Retinal pigment epithelial cell (primary cell): ENCODE results near the gene SEMA3C.
A peak's percentile ranks its signal among the peaks of the same experiment; 100 is the strongest.

Experiments used
- DNase-seq: peaks from one replicate; pipeline ENCODE4 v3.0.0-alpha.2; 2010; ENCODE audit warnings: low read depth
- H3K4me3 ChIP-seq: 2 replicates; pipeline ENCODE4 v1.5.1; 2011; ENCODE audit warnings: mild to moderate bottlenecking, low read length, control low read depth, moderate library complexity
- TF ChIP-seq, protein P1 (sequence below): conservative IDR thresholded peaks from 2 replicates; pipeline ENCODE4 v1.5.1; 2011; ENCODE audit warnings: low read depth, low read length, control low read depth, inconsistent platforms

SEMA3C gene

GRCh38 chr7:80916770-80917741, 1.8 kb downstream of the SEMA3C start:
- no peak for DNase-seq
- H3K4me3 ChIP-seq, result peak overlapping the region; percentile 95
- TF ChIP-seq, protein P1, sequence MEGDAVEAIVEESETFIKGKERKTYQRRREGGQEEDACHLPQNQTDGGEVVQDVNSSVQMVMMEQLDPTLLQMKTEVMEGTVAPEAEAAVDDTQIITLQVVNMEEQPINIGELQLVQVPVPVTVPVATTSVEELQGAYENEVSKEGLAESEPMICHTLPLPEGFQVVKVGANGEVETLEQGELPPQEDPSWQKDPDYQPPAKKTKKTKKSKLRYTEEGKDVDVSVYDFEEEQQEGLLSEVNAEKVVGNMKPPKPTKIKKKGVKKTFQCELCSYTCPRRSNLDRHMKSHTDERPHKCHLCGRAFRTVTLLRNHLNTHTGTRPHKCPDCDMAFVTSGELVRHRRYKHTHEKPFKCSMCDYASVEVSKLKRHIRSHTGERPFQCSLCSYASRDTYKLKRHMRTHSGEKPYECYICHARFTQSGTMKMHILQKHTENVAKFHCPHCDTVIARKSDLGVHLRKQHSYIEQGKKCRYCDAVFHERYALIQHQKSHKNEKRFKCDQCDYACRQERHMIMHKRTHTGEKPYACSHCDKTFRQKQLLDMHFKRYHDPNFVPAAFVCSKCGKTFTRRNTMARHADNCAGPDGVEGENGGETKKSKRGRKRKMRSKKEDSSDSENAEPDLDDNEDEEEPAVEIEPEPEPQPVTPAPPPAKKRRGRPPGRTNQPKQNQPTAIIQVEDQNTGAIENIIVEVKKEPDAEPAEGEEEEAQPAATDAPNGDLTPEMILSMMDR, result peak; percentile 60

DNA sequence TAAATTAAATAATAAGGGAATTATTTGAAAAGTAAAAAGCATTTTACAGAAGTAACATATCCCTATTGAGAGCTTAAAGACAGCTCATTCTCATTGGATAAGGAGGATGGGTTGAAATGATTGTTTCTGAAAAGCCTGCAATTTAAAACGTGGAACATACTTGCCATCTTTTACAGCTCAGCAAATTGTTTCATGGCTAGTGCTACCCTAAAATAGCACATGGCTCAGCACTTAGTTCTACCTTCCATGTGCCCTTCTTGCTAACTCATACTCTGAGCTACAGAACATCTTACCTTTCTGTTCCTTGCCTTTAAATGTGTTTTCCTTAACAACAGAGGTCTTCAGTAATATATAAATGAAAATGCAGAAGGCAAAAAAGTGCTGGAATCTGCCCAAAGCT, 8.6 kb downstream of the SEMA3C start:
- TF ChIP-seq, protein P1, result no peak
- no peak for DNase-seq
- no peak overlapping the region for H3K4me3 ChIP-seq

DNA sequence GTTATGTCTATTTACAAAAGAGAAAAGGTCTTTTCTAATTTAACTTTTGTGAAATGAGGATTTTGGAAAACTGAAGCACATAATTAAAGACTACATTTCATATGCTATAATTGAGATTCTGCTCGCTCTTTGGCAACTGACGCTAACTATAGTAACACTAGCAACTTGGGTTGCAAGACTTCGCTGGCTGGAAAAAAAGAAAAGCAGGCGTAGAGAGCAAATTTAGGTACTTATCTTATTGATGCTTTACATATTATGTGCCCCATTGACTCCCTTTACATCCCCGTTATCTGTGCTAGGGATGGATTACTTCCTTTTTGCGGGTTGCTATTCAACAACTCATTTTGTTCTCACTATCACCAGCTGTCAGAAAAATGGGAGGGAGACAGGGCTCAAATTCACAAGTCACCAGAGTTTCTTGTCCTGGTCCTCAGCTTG, 10.5 kb downstream of the SEMA3C start:
- no peak for DNase-seq
- TF ChIP-seq, protein P1, result no peak
- no peak overlapping the region for H3K4me3 ChIP-seq

GRCh38 chr7:80907612-80908011, 11.2 kb downstream of the SEMA3C start:
- TF ChIP-seq, protein P1, result no peak
- H3K4me3 ChIP-seq, result no peak overlapping the region
- DNase-seq, result no peak

DNA sequence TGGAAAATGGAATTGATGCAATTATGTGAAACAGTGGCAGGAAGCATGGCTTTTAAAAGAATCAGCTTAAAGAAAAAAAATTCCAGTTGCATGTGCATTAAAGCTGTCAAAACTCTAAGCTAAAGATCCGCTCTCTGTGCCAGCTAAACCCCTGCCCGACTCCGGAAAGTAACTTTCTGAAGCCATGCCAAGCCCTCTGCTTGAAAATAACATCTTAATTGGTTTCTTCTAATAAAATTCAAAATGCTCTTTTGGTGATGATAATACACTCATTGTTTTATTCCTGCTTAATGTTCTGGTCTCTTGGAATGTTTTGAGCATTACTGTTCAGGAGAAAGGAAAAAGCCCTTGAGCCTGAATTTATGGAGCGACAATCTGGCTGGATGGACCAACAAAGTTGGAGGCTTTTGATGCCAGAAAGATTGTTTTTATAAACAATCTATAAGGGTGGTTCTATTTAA, 11.7 kb downstream of the SEMA3C start:
- TF ChIP-seq, protein P1, result no peak
- peak; percentile 93 for DNase-seq
- no peak overlapping the region for H3K4me3 ChIP-seq

- peak; percentile 51 for DNase-seq
- H3K4me3 ChIP-seq, result no peak overlapping the region
- TF ChIP-seq, protein P1, result no peak
Measured at GRCh38 chr7:80905334-80905733, 13.5 kb downstream of the SEMA3C start.
